ENCODE data around the gene FADS2. TPM values are rescaled to one million over a fixed set of nuclear protein-coding genes. Genes with fewer than 3 reads are reported as not detected.

Gene FADS2
- total and polyA plus RNA-seq, 2 of the 13 experiments (the other 11 are each of a cell fraction or from before 2014, with no cell fraction given), result 90.1 to 124 TPM

DNA sequence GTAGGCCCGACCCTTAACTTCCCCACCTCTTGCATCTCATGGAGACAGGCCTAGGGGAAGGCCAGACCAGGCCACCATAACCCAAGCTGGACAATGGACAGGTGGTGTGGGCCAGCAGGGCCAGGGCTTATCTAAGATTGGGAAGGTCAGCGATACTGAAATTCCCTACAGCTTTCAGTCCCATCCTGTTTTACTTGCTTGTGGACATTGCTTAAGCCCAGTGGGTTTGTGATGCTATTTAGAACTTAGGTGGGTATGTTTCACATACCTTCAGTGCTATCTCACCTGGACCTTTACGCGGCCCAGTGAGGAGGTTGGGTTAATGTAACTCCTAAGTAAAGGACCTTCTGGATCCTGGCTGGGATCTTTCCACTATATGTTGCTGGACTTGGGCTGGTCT lies 1.7 kb downstream of the FADS2 start:
- H4K20me1 ChIP-seq (ENCODE audit: insufficient read depth, low read length), result no peaks in the 10 kb centered on the region
- peak overlapping the region; percentile 86 for H3K4me2 ChIP-seq (ENCODE audit: low read depth, low read length)
- H3K27ac ChIP-seq (ENCODE audit: extremely low read length, insufficient read depth, low read length), result no peak overlapping the region
- H3K27me3 ChIP-seq (ENCODE audit: control insufficient read depth in 1 of 2, insufficient read depth in 2 of 2, low read length in 2 of 2), result no peaks in the 10 kb centered on the region
- H3K79me2 ChIP-seq (ENCODE audit: insufficient read depth, low read length), result peaks cover 33% of the 10 kb centered on the region
- FAIRE-seq (no peak), DNase-seq (ENCODE audit: low spot score) (no peak), ATAC-seq (no peak)
- no peaks in the 10 kb centered on the region for H3K9me3 ChIP-seq (ENCODE audit: low read length)
- H3K36me3 ChIP-seq (replicated peaks in 1 of 2; ENCODE audit: control insufficient read depth in 1 of 2, insufficient read depth in 2 of 2, low read length in 2 of 2), result no peaks in the 10 kb centered on the region
- ChIA-PET CTCF (ENCODE audit: low intra/inter-chr PET ratio, low total read pairs) (interaction anchor here (1.8 kb wide), 1 partner anchor 33 kb away, joined by 7 read pairs; no protein-coding TSS in a partner anchor), POLR2A (interaction anchor here (2.8 kb wide), 1 partner anchor 13 kb away, joined by 49 read pairs; the partner anchor contains the start of gene FADS1)
- in situ Hi-C loops (cut with HindIII; ENCODE audit: extremely low pct_ligation_motif_present, low pct_unique_long_range_greater_than_20kb), result no loop called here
- BruUV-seq (replicated peaks), result no TSS peak
- no peak overlapping the region for H2AFZ ChIP-seq (ENCODE audit: low read length)
- TF ChIP-seq, protein P1, sequence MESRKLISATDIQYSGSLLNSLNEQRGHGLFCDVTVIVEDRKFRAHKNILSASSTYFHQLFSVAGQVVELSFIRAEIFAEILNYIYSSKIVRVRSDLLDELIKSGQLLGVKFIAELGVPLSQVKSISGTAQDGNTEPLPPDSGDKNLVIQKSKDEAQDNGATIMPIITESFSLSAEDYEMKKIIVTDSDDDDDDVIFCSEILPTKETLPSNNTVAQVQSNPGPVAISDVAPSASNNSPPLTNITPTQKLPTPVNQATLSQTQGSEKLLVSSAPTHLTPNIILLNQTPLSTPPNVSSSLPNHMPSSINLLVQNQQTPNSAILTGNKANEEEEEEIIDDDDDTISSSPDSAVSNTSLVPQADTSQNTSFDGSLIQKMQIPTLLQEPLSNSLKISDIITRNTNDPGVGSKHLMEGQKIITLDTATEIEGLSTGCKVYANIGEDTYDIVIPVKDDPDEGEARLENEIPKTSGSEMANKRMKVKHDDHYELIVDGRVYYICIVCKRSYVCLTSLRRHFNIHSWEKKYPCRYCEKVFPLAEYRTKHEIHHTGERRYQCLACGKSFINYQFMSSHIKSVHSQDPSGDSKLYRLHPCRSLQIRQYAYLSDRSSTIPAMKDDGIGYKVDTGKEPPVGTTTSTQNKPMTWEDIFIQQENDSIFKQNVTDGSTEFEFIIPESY (CRISPR knock-in tag; IDR thresholded peaks at IDR 0.05), result no peak
- TF ChIP-seq AKAP8 (CRISPR knock-in tag; IDR thresholded peaks at IDR 0.05) (no peak), KMT2B (CRISPR knock-in tag; IDR thresholded peaks at IDR 0.05) (no peak), POLR2A (IDR thresholded peaks at IDR 0.05; ENCODE audit: insufficient read depth in 1 of 2, low read depth in 2 of 2, low read length in 2 of 2) (0 out of 4 replicates have a peak, but pooled peaks of 1 of the 2 experiments have one; percentile 27)
- H3K9ac ChIP-seq (ENCODE audit: insufficient read depth, low read depth, low read length), result peak overlapping the region; percentile 78
- WGBS (ENCODE audit: low lambda C conversion rate), result 100% methylated on average over 2 of the region's 4 CpGs
- H3K4me1 ChIP-seq (ENCODE audit: insufficient read depth, low read length), result peaks cover 41% of the 10 kb centered on the region
- peak overlapping the region; percentile 62 to 91 (median 82); a peak in 5 of 6 replicates for H3K4me3 ChIP-seq (replicated peaks in 1 of 3; ENCODE audit: insufficient read depth in 1 of 3, low read depth in 2 of 3, low read length in 3 of 3)
- intact Hi-C loops (cut with micrococcal nuclease; ENCODE audit: unreplicated experiment), result no loop called here

DNA sequence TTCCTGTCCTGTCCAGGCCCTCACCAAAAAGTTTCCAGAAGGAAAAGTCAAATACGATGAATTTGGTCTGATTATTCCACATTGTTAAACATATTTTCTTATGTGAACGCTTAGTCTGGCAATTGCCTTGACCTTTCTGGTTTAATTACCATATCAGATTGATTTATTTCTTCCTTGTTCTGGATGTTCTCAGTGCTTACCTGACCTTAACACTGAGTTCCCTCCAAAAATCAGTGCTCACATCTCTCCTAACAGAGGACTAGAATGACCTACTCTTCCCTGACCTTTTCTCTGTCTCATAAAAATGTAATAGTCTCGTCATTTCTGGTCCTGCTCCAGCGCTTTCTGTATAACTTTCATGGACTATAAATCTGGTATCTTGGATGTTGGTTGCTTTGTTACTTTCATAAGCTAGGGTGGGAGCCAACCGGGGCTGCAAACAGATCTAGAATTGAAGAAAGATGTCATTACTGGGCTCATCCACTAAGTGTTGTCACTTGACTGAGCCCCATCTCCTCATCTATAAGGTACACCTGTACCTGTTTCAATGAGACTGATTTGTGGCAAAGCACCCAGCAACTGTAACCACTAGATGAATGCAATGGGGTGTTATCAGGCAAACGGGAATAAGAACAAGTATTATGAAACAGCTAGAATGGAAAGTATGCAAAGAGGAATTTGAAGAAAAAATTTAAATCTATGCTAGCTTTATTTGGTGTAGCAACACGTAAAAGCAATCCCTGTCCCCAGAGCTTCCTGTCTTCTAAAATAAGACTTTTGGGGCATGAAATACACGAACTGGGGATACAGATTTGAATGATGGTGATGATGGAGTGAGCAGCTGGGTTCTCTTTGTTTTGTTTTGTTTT lies 2.4 kb downstream of the FADS2 start:
- TF ChIP-seq FOXO1 (CRISPR knock-in tag; IDR thresholded peaks at IDR 0.05) (no peak), ZFP1 (CRISPR knock-in tag; IDR thresholded peaks at IDR 0.05) (no peak), FOXA3 (CRISPR knock-in tag; IDR thresholded peaks at IDR 0.05) (no peak), NR2F2 (IDR thresholded peaks at IDR 0.05; ENCODE audit: borderline replicate concordance, low read depth) (no peak), ZNF431 (CRISPR knock-in tag; IDR thresholded peaks at IDR 0.05; ENCODE audit: borderline replicate concordance, low read depth) (no peak), U2AF2 (IDR thresholded peaks at IDR 0.05; ENCODE audit: low read depth, low read length) (no peak), MXD4 (CRISPR knock-in tag; IDR thresholded peaks at IDR 0.05) (no peak)
- TF ChIP-seq, protein P2, sequence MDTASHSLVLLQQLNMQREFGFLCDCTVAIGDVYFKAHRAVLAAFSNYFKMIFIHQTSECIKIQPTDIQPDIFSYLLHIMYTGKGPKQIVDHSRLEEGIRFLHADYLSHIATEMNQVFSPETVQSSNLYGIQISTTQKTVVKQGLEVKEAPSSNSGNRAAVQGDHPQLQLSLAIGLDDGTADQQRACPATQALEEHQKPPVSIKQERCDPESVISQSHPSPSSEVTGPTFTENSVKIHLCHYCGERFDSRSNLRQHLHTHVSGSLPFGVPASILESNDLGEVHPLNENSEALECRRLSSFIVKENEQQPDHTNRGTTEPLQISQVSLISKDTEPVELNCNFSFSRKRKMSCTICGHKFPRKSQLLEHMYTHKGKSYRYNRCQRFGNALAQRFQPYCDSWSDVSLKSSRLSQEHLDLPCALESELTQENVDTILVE (CRISPR knock-in tag; IDR thresholded peaks at IDR 0.05), result no peak
- TF ChIP-seq, protein P3, sequence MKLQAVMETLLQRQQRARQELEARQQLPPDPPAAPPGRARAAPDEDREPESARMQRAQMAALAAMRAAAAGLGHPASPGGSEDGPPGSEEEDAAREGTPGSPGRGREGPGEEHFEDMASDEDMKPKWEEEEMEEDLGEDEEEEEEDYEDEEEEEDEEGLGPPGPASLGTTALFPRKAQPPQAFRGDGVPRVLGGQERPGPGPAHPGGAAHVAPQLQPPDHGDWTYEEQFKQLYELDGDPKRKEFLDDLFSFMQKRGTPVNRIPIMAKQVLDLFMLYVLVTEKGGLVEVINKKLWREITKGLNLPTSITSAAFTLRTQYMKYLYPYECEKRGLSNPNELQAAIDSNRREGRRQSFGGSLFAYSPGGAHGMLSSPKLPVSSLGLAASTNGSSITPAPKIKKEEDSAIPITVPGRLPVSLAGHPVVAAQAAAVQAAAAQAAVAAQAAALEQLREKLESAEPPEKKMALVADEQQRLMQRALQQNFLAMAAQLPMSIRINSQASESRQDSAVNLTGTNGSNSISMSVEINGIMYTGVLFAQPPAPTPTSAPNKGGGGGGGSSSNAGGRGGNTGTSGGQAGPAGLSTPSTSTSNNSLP (IDR thresholded peaks at IDR 0.05; ENCODE audit: low read depth, low read length), result no peak
- Histone ChIP-seq H3K27me3 (ENCODE audit: control insufficient read depth in 1 of 2, insufficient read depth in 2 of 2, low read length in 2 of 2) (no peaks in the 10 kb centered on the region), H3K36me3 (replicated peaks in 1 of 2; ENCODE audit: control insufficient read depth in 1 of 2, insufficient read depth in 2 of 2, low read length in 2 of 2) (no peaks in the 10 kb centered on the region), H4K20me1 (ENCODE audit: insufficient read depth, low read length) (no peaks in the 10 kb centered on the region), H3K9me3 (ENCODE audit: low read length) (no peaks in the 10 kb centered on the region), H3K4me1 (ENCODE audit: insufficient read depth, low read length) (peaks cover 41% of the 10 kb centered on the region), H3K27ac (ENCODE audit: extremely low read length, insufficient read depth, low read length) (no peak overlapping the region), H3K4me2 (ENCODE audit: low read depth, low read length) (peak overlapping the region; percentile 86), H3K9ac (ENCODE audit: insufficient read depth, low read depth, low read length) (peak overlapping the region; percentile 78; the same call in 1 of the 2 replicates), H3K4me3 (replicated peaks in 1 of 3; ENCODE audit: insufficient read depth in 1 of 3, low read depth in 2 of 3, low read length in 3 of 3) (peak overlapping the region in 2 of 3 experiments; percentile 62 to 91; a peak in 2 of 6 replicates), H2AFZ (ENCODE audit: low read length) (no peak overlapping the region), H3K79me2 (ENCODE audit: insufficient read depth, low read length) (peaks cover 33% of the 10 kb centered on the region)
- BruUV-seq (replicated peaks), result TSS peak; percentile 48
- POLR2A ChIA-PET, result interaction anchor here (2.8 kb wide), 1 partner anchor 14 kb away, joined by 49 read pairs; the partner anchor contains the start of gene FADS1
- CTCF ChIA-PET (ENCODE audit: low intra/inter-chr PET ratio, low total read pairs), result no interaction called here
- no peak for ATAC-seq
- intact Hi-C loops (cut with micrococcal nuclease; ENCODE audit: unreplicated experiment), result no loop called here
- no peak for DNase-seq (ENCODE audit: low spot score)
- WGBS (ENCODE audit: low lambda C conversion rate), result 82% methylated on average over 8 of the region's 8 CpGs
- no peak for FAIRE-seq
- in situ Hi-C loops (cut with HindIII; ENCODE audit: extremely low pct_ligation_motif_present, low pct_unique_long_range_greater_than_20kb), result no loop called here

Data from HepG2 (cell line).